Stomach smooth muscle (tissue), 2 donors: Measurements from ENCODE around the gene RAD51.

Experiments used
- H3K27ac ChIP-seq: one replicate; pipeline ENCODE4 v1.7.0; 2013; ENCODE audit warnings: mild to moderate bottlenecking, low read length, inconsistent platforms
- H3K27me3 ChIP-seq, 2 donors: one replicate each; pipeline ENCODE4 v1.7.0; 2013; ENCODE audit warnings: low read length in 2 of 2; ENCODE audit not compliant: insufficient read depth in 2 of 2, control insufficient read depth in 1 of 2
- H3K36me3 ChIP-seq, 2 donors: one replicate each; pipeline ENCODE4 v1.7.0; 2013; ENCODE audit warnings: low read length in 2 of 2; ENCODE audit not compliant: control insufficient read depth in 2 of 2, insufficient read depth in 2 of 2
- H3K4me1 ChIP-seq: one replicate; pipeline ENCODE4 v1.7.0; 2013; ENCODE audit warnings: low read length; ENCODE audit not compliant: control insufficient read depth, insufficient read depth
- H3K4me3 ChIP-seq, 2 donors: one replicate each; pipeline ENCODE4 v1.7.0; 2013; ENCODE audit warnings: low read length in 2 of 2
- H3K9ac ChIP-seq, 2 donors: one replicate each; pipeline ENCODE4 v1.7.0; 2013; ENCODE audit warnings: low read length in 2 of 2, mild to moderate bottlenecking in 1 of 2
- H3K9me3 ChIP-seq, 2 donors: one replicate each; pipeline ENCODE4 v1.7.0; 2013; ENCODE audit warnings: low read length in 2 of 2; ENCODE audit not compliant: control insufficient read depth in 2 of 2
- donor health status: healthy.
- donor health status: Pancreatic carcinoma.

Gene RAD51

GRCh38 chr15:40722354-40722753, 27.4 kb downstream of the RAD51 start:
- no peaks in the 10 kb centered on the region for H3K36me3 ChIP-seq
- no peak overlapping the region for H3K4me3 ChIP-seq
- no peaks in the 10 kb centered on the region for H3K9me3 ChIP-seq
- H3K9ac ChIP-seq = no peak overlapping the region
- no peaks in the 10 kb centered on the region for H3K27me3 ChIP-seq
- H3K27ac ChIP-seq = no peak overlapping the region
- H3K4me1 ChIP-seq = no peaks in the 10 kb centered on the region

GRCh38 chr15:40722934-40723333, 28.0 kb downstream of the RAD51 start:
- no peaks in the 10 kb centered on the region for H3K27me3 ChIP-seq

GRCh38 chr15:40723919-40724318, 28.9 kb downstream of the RAD51 start:
- no peaks in the 10 kb centered on the region for H3K9me3 ChIP-seq
- no peaks in the 10 kb centered on the region for H3K4me1 ChIP-seq
- no peak overlapping the region for H3K9ac ChIP-seq
- no peaks in the 10 kb centered on the region for H3K36me3 ChIP-seq
- no peak overlapping the region for H3K4me3 ChIP-seq
- no peak overlapping the region for H3K27ac ChIP-seq
- no peaks in the 10 kb centered on the region for H3K27me3 ChIP-seq

More at GRCh38 chr15:40722934-40723333, 28.0 kb downstream of the RAD51 start:
- no peaks in the 10 kb centered on the region for H3K4me1 ChIP-seq
- no peak overlapping the region for H3K27ac ChIP-seq
- H3K36me3 ChIP-seq = no peaks in the 10 kb centered on the region
- no peaks in the 10 kb centered on the region for H3K9me3 ChIP-seq
- no peak overlapping the region for H3K9ac ChIP-seq
- H3K4me3 ChIP-seq = no peak overlapping the region

- Histone ChIP-seq H3K4me3 (no peak overlapping the region), H3K9me3 (no peaks in the 10 kb centered on the region), H3K4me1 (no peaks in the 10 kb centered on the region), H3K9ac (no peak overlapping the region), H3K36me3 (peaks cover 7 to 11% of the 10 kb centered on the region in 2 donors), H3K27me3 (no peaks in the 10 kb centered on the region), H3K27ac (no peak overlapping the region)
Measured at GRCh38 chr15:40731034-40731433, 36.1 kb downstream of the RAD51 start.

- Histone ChIP-seq H3K9me3 (no peaks in the 10 kb centered on the region), H3K36me3 (peaks cover 36 to 37% of the 10 kb centered on the region in 2 donors), H3K27me3 (no peaks in the 10 kb centered on the region), H3K4me1 (no peaks in the 10 kb centered on the region), H3K4me3 (no peak overlapping the region), H3K9ac (no peak overlapping the region), H3K27ac (no peak overlapping the region)
Measured at GRCh38 chr15:40736575-40736974, 41.6 kb downstream of the RAD51 start.

- H3K27ac ChIP-seq = no peak overlapping the region
- H3K27me3 ChIP-seq = no peaks in the 10 kb centered on the region
- H3K4me1 ChIP-seq = no peaks in the 10 kb centered on the region
- H3K9ac ChIP-seq = no peak overlapping the region
- no peak overlapping the region for H3K4me3 ChIP-seq
- H3K36me3 ChIP-seq = peaks cover 34 to 36% of the 10 kb centered on the region in 2 donors
- H3K9me3 ChIP-seq = no peaks in the 10 kb centered on the region
Measured at GRCh38 chr15:40737048-40737447, 42.1 kb downstream of the RAD51 start.

- Histone ChIP-seq H3K36me3 (peaks cover 46 to 53% of the 10 kb centered on the region in 2 donors), H3K4me1 (no peaks in the 10 kb centered on the region), H3K4me3 (no peak overlapping the region), H3K27ac (no peak overlapping the region), H3K9ac (no peak overlapping the region), H3K9me3 (no peaks in the 10 kb centered on the region), H3K27me3 (no peaks in the 10 kb centered on the region)
Measured at GRCh38 chr15:40739047-40739446, 44.1 kb downstream of the RAD51 start.

- no peak overlapping the region for H3K27ac ChIP-seq
- H3K4me3 ChIP-seq = no peak overlapping the region
- H3K9ac ChIP-seq = no peak overlapping the region
- peaks cover 50 to 54% of the 10 kb centered on the region in 2 donors for H3K36me3 ChIP-seq
- no peaks in the 10 kb centered on the region for H3K4me1 ChIP-seq
- H3K9me3 ChIP-seq = no peaks in the 10 kb centered on the region
- H3K27me3 ChIP-seq = no peaks in the 10 kb centered on the region
Measured at GRCh38 chr15:40739854-40740253, 44.9 kb downstream of the RAD51 start.

GRCh38 chr15:40743485-40743901, 48.5 kb downstream of the RAD51 start:
- no peak overlapping the region for H3K9ac ChIP-seq
- peaks cover 32 to 56% of the 10 kb centered on the region in 2 donors for H3K36me3 ChIP-seq
- no peak overlapping the region for H3K27ac ChIP-seq
- H3K9me3 ChIP-seq = no peaks in the 10 kb centered on the region
- no peak overlapping the region for H3K4me3 ChIP-seq
- no peaks in the 10 kb centered on the region for H3K4me1 ChIP-seq
- no peaks in the 10 kb centered on the region for H3K27me3 ChIP-seq

- H3K9ac ChIP-seq = no peak overlapping the region
- no peaks in the 10 kb centered on the region for H3K27me3 ChIP-seq
- no peaks in the 10 kb centered on the region for H3K4me1 ChIP-seq
- no peaks in the 10 kb centered on the region for H3K9me3 ChIP-seq
- no peak overlapping the region for H3K27ac ChIP-seq
- no peak overlapping the region for H3K4me3 ChIP-seq
- H3K36me3 ChIP-seq = peaks cover 27 to 53% of the 10 kb centered on the region in 2 donors
Measured at GRCh38 chr15:40743921-40744814, 49.2 kb downstream of the RAD51 start.

- Histone ChIP-seq H3K4me3 (no peak overlapping the region), H3K36me3 (peaks cover 31 to 53% of the 10 kb centered on the region in 2 donors)
Measured at GRCh38 chr15:40744815-40745152, 49.8 kb downstream of the RAD51 start.

More at GRCh38 chr15:40744815-40745152, 49.8 kb downstream of the RAD51 start:
- no peaks in the 10 kb centered on the region for H3K9me3 ChIP-seq
- H3K9ac ChIP-seq = no peak overlapping the region
- H3K27me3 ChIP-seq = no peaks in the 10 kb centered on the region
- H3K4me1 ChIP-seq = no peaks in the 10 kb centered on the region
- H3K27ac ChIP-seq = no peak overlapping the region
